EH (cell line): Measurements from ENCODE around the gene LCN15.
A peak's percentile ranks its signal among the peaks of the same experiment; 100 is the strongest.
"Not testable (repeated sequence)": the region's sequence is repeated elsewhere in the genome, so short reads cannot be mapped to it uniquely, and the experiment has no call there.

Source experiments
- DNase-seq: peaks from one replicate; pipeline ENCODE4 v3.0.0-alpha.2; 2015; ENCODE audit warnings: low read depth

LCN15 gene

GRCh38 chr9:136775191-136775590 is 10.9 kb upstream of the LCN15 start:
- no peak for DNase-seq

DNA sequence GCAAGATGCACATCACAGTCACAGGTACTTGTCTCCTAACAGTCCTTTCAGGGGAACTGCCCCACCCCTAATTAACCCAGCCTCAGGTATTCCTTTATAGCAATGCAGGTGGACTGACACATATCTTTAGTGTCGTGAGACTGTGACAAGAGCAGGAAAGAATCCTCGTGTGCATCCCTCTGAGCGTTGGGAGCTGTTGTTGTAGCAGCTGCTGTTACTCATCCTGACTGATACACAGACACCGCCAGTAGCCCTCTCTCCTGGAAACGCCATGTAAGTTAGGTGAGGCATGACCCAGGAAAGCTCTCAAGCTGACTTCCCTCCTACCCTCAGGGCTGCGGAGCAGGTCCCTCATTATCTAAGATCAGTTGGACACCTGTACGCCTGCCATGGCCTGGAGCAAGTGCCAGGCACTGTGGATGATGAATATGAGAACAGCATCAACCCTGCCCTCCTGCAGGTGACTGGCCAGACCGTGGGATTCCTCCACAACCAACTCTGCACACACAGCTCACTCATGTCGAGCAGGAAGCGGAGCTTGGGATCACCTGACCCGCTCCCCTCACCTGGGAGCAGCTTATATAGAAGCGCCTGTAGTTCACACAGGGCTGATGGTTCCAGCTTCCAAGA is 10.2 kb upstream of the LCN15 start:
- DNase-seq: no peak

DNA sequence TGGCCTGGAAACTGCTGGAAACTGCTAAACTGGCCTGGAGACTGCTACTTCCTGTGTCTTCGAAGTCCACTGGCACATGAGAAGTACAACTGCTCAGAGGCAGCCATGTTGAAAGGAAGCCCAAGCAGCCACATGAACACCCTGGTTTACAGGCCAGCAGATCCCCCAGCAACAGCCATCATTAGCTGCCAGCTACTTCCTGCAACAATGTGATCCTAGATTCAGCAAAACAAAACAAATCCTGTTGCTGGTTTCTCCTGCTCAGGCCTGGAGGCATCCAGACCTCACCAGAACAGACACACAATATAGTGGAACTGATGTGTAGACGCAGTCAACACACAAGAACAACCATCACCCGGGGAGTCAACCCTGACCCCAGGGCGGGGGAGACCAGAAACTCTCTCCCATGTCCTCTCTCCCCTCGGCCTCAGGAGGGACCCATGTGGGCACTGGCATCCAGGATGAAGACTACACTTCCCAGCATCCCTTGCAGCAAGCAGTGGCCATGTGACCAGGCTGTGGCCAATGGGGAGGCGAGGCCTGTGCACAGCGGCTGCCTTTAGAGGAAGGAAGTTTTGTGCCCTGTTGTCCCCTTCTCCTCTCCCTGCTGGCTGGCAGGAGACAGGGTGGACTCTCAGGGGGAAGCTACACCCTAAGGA is 9.2 kb upstream of the LCN15 start:
- DNase-seq: peak; percentile 31

DNA sequence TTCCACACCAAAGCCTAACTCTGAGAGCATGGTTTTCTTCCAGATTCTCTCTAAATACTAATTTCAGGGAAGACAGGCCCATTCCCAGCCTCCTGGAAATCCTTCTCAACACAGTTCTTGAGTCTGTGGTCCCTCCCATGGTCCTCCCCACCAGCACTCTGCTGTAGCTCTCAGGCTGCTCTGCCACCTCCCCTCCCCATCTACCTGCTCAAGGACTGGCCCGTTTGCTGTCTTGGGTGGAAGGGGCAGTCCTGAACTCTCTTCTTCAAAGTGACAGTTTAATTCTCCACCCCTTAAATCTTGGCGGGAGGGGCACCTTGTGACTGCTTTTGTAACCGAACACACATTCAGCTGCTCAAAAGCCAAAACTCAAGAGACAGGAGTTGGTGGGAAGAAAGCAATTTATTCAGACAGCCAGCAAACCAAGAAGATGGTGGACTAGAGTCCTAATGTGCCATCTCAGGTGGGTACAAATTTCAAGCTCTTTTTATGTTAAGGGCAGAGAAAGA is 7.6 kb upstream of the LCN15 start:
- no peak for DNase-seq

- no peak for DNase-seq
These were observed 5.4 kb upstream of the LCN15 start for GRCh38 chr9:136769710-136770191.

GRCh38 chr9:136766410-136767120 is 2.2 kb upstream of the LCN15 start:
- DNase-seq: peak; percentile 50

GRCh38 chr9:136765745-136766409 is 1.6 kb upstream of the LCN15 start:
- not testable (repeated sequence) for DNase-seq

DNA sequence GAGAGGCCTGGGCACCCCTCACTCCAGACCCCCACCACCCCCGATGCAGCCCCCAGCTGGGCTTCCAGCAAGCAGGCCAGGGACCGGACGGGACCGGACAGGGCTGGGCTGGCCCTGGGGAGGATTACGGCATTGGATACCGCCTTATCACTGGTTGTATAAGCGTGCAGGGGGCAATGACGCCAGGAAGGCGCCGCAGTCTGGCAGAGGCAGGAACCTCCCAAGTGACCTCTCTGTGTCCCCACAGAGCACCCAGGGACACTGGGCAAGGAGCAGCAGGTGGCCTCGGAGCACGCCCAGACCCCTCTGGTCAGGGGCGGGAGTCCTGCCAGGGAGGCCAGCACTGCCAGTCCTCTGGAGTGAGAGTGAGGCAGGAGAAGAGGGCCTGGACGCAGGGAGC is 723 bp upstream of the LCN15 start:
- no peak for DNase-seq

DNA sequence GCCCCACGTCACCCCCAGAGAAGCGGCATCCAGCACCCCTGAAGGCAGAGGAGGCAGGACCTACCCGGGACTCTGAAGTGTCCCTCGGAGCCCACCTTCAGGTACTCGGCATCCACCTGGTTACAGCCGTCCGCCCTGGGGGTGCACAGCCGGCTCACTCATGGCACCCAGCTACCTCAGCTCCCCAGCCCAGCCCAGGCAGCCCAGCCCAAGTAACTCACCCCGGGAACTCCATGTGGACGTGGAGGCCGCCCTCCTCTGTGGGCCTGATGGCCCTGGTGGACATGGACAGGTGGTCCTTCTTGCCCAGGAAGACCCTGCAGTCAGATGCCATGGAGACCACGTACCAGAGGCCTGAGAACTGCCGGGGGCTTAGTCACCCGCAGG is 676 bp downstream of the LCN15 start:
- no peak for DNase-seq

DNA sequence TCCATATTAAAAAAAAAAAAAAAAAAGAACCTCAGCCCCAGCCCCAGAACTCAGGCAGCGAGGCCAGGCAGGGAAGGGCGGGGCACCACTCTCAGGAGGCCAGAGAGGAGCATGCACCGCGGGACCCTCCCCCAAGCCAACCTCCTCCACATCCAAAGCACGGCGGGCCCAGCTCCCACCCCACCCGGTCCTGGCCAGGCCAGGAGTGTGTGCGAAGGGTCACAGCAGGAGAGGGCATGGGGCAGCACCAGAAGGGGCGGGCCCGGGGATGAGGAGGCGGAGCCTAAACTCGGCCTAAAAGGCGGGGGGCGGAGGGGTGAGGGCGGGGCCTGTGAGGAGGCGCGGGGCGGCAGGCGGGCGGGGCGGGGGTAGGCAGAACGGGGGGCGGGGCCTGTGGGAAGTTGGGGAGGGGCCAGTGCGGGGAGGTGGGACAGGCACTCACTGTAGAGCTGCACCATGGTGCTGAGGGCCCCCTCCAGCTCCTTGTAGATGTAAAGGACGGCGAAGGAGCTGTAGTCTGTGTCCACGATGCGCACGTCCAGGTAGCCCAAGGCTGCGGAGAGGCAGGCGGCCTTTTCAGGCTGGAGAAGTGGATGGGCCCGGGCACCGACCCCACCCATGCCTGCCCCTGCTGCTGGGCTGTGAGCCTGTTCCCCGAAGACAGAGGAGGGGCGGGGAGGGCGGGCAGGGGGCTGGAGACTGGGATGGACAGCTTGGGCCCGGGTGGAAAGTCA is 1.2 kb downstream of the LCN15 start:
- peak; percentile 21 for DNase-seq

DNA sequence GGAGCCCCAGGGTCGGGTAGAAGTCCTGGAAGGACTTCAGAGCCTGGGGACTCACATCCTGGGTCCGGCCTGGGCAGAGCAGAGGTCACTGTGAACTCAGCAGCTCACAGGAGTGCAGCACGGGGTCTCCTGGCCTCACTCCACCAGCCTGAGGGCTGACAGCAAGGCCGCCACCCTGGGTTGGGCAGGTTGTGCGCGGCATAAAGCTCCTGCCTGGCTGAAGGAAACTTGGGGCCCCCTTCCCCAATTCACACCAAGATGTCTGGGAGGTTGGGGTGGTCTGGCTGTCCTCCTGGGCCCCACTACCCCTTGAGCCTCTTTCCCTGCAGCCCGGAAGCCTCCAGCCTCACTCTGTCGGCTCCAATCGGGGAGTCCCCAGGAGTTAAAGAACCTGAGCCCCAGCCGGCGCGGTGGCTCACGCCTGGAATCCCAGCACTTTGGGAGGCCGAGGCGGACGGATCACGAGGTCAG is 2.1 kb downstream of the LCN15 start:
- no peak for DNase-seq

GRCh38 chr9:136761545-136761981 is 2.8 kb downstream of the LCN15 start:
- no peak for DNase-seq

- DNase-seq: peak; percentile 79
These were observed 3.3 kb downstream of the LCN15 start for GRCh38 chr9:136760834-136761544.

- no peak for DNase-seq
These were observed 3.9 kb downstream of the LCN15 start for GRCh38 chr9:136760424-136760823.

GRCh38 chr9:136759436-136760325 is 4.6 kb downstream of the LCN15 start:
- DNase-seq: no peak

DNA sequence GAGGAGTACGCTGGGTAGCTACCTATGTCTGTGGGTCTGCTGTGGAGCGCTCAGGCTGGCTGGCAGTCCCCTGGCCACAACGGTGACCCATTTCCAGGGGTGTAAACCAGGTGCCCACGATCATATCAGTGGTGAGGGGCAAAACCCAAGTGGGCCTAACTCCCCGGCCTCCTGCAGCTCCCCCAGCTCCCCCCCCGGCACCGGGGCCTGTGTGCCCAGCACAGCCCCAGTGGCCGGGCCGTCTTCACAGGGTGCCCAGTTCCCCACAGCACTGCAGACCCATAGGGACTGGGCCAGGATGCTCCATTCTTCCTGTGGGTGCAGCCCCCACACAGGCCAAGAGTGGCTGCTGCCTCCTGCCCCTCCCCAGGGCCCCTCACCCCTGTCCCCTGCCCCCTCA is 5.3 kb downstream of the LCN15 start:
- DNase-seq: no peak

DNA sequence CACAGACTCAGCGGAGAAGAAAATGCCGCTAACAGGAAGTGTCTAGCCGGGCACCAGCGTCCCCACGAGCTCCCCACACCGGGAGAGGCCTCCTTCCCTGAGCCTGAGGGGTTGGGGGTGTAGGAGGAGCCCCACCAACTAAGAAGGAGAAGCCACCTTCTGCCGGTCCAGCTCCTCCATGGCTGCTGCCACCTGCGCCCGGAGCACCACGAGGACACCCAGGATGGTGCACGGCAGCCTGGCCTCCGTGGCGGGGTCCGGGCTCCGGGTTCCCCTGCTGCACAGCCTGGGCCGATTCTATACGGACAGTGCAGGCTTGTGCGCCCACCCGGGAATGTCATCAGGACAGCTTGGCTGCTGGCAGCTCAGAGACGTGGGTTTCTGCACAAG is 6.6 kb downstream of the LCN15 start:
- no peak for DNase-seq

GRCh38 chr9:136757328-136757727 is 7.0 kb downstream of the LCN15 start:
- no peak for DNase-seq

DNA sequence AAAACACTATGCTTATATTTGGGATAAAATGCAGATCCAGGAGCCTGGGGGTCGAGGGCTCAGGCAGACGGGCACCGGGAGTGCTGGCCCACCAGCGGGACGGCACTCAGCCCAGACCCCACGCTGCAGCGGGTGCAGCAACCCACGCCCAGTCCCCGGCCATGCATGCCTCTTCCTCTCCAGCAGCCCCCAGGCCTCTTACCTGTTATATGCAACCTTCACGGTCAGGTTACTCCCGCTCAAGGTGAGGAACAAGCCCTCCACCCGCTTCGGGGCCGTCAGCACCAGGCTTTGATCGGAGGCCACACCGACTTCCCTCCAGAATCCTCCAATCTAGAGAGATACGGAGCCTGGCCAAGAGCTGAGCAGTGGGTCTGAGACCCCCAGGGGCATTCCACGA is 7.5 kb downstream of the LCN15 start:
- no peak for DNase-seq

DNA sequence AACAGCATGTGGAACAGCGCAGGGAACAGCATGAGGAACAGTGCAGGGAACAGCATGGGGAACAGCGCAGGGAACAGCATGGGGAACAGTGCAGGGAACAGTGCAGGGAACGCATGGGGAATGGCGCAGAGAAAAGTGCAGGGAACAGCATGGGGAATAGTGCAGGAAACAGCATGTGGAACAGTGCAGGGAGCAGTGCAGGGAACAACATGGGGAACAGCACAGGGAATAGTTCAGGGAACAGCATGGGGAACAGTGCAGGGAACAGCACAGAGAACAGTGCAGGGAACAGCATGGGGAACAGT is 8.2 kb downstream of the LCN15 start:
- no peak for DNase-seq
